GM19099 (cell line): Measurements from ENCODE around the gene KRT1.

Experiments used
- POLR2A ChIP-seq: IDR thresholded peaks from 3 replicates; pipeline ENCODE4 v1.6.1; 2011; ENCODE audit warnings: low read depth; ENCODE audit not compliant: insufficient read length; ENCODE audit errors: extremely low read depth

Gene KRT1

GRCh38 chr12:52643233-52644077 is 36.8 kb downstream of the KRT1 start:
- TF ChIP-seq POLR2A = no peak

DNA sequence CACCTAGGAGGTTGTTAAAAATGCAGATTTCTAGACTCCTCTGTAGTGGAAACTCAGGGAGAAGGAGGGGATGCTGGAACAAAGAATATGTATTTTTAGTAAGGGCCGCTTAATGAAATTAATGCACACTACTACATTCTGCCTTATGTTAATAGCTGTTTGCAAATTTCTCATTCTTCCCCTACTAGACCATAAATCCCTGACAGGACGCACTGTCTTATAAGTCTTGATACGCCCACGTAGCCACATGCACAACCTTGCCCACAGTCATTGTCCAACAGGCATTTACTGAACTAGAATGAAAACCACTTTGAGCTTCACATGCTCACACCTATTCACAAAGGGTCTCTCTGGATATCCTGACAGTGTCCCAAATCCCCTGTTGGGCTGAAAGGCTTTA is 38.7 kb downstream of the KRT1 start:
- TF ChIP-seq POLR2A = no peak

GRCh38 chr12:52637299-52637698 is 42.9 kb downstream of the KRT1 start:
- no peak for TF ChIP-seq POLR2A

GRCh38 chr12:52636592-52637258 is 43.5 kb downstream of the KRT1 start:
- TF ChIP-seq POLR2A = no peak

DNA sequence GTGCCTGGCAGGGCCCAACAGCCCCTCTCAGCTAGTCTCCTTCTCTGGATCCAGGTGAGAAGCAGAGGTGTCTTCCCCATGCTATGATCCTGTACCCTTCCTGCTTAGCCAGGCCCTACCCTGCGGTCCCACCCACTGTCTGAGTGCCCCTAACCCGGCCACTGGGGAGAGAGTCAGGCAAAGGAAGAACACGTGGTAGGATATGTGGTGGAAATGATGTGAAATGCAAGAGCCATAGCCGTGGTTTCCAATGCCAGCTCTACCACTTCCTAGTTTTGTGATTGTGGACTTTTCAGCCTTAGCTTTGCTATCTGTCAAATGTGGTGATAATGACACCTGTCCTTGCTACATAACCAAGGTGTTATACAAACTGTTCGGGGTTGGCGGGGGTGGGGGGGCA is 44.0 kb downstream of the KRT1 start:
- TF ChIP-seq POLR2A = no peak

- TF ChIP-seq POLR2A = no peak
These were observed 45.7 kb downstream of the KRT1 start for GRCh38 chr12:52634266-52635056.

DNA sequence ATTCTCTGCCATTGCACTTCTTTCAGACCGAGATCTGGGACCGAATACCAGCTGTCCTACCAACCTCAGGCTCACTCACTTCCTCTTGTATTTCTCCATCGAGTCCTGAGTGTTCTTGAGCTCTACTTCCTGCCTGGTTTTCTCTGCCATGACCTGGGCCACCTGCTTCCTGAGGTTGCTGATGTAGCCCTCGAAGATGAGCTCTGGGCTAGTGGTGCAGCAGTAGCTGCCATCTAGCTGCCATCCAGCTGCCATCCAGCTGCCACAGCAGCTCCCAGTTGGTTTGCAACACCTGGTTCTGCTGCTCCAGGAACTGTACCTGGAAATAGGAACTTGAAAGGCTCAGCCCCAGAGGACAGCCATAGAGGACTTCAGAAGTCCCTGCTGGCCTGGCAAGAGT is 46.8 kb downstream of the KRT1 start:
- TF ChIP-seq POLR2A = no peak

- no peak for TF ChIP-seq POLR2A
These were observed 47.6 kb downstream of the KRT1 start for GRCh38 chr12:52632656-52633055.

DNA sequence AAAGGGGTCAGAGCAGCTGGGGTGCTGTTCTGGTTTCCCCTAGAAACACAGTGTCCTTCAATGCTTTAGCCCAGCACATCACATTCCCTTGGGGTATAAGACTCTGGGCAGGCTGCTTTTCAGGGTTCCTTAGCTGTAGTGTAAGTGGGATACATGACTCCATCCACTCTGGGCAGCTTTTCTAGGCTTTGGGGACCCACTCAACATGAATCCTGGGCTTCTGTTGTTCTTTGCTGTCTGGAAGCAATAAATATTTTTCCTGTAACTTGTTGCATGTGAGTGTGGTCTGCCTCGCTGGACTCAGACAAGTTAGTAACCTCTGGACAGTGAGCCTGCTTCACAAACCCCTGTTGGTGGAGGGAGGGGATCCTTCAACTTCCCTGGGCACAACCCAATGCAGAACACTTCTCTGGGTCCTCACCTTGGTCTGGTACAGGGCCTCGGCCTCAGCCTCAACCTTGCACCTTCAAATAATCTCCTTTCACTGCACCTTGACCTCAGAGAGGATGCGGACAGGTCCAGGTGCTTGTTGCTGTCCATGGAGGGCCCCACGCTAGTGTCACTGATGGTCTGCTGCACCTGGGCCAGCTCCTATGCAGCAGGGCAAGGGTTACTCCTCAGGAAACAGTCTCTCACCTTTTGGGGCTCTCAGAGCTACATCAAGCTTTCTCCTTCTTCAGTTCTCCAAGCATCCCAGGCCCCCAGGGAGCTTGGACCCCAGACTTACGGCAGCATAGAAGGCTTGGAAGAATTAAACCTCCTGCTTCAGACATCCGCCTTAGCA is 48.3 kb downstream of the KRT1 start:
- no peak for TF ChIP-seq POLR2A

DNA sequence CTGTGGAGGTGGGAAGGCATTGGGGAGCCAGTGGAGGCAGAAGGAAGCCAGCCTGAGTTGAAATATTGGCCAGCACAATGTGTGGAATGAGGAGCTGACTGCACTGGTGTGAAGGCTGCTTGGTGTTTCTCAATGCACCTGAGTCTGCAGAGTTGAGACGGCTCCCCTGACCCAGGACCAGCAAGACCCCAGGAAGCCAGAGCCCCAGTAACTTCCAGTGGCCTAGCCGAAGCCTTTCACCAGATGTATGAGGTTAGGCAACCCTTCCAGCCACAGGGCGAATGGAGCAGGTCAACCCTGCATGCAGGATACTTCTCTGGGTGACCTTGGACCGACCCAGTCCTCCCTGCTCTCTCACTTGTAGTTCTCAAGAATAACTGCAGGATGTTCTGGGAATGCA is 48.9 kb downstream of the KRT1 start:
- no peak for TF ChIP-seq POLR2A

GRCh38 chr12:52630599-52631200 is 49.5 kb downstream of the KRT1 start:
- TF ChIP-seq POLR2A = no peak

DNA sequence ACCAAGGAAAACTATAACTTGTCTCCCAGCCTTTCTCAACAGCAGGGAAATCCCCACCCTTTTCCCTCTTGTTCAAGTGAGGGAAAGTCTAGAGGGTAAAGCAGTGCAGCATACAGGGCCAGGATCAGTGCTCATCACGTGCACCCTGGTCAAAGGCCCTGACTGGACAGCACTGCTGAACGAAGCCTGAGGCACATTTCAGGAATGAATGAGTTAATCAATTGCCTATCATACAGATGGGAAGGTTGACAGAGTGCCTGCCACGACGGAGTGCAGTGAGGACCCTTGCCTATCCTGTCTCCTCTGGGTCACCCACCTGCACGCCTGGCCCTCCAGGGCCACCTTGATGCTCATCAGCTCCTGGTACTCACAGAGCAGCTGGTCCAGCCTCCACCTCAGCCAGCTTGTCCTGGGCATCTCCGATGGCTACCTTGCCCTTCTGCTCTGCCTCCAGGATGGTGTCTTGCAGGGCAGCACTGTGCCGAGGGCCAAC is 50.2 kb downstream of the KRT1 start:
- TF ChIP-seq POLR2A = no peak

DNA sequence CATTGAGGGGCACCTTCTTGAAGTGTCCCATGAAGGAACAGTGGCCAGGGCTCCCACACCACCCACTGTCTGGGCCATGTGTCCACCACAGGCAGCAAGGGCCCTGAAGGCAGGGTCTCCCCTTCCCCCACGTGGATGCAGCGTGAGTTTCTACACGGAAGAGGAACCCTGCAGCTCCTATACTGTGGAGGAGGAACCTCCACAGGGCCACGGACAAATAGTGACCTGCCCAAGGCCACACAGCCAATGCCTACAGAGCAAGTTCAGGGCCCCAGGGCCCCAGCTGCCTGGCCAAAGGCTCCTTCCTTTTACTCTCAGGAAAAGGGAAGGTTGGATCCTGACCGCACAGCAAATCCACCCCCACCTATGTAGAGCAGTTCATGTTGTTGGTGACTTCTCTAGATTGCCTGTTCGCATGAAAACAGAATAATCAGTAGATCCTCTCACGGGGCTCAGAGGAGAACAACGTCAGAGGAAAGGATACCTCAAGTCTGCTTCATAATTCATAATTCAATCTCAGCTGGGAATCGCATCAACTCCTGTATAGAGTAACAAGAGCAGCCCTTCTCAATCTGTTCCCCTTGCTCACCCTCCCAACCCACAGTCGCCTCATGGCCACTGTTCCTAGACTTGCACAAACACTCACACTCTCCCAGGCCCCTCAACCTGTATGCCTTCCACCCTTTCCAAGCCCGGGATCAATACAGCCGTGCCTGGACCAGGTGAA is 50.8 kb downstream of the KRT1 start:
- no peak for TF ChIP-seq POLR2A

- no peak for TF ChIP-seq POLR2A
These were observed 51.4 kb downstream of the KRT1 start for GRCh38 chr12:52628841-52629240.
